ENCODE measurements around the gene ORAI3. TPM values are rescaled to one million over a fixed set of nuclear protein-coding genes. Genes with fewer than 3 reads are reported as not detected.

ORAI3 gene
- total RNA-seq, 1 donor from 2014 or later, result 39.0 TPM

GRCh38 chr16:30953511-30954124, 4.8 kb downstream of the ORAI3 start:
- TF ChIP-seq CTCF (IDR thresholded peaks at IDR 0.05), result peak; percentile 38 to 60 (median 52)
- no peak overlapping the region for H3K4me3 ChIP-seq
- intact Hi-C loops (cut with DNase I), result no loop called here
- no peaks in the 10 kb centered on the region for H3K27me3 ChIP-seq
- peaks cover 11 to 36% of the 10 kb centered on the region in 2 donors for H3K4me1 ChIP-seq
- H3K9me3 ChIP-seq, result no peaks in the 10 kb centered on the region
- H3K27ac ChIP-seq, result peak overlapping the region; percentile 17 to 93
- H3K36me3 ChIP-seq, result no peaks in the 10 kb centered on the region
- peak in 1 of 2 donors; percentile 80 for DNase-seq (ENCODE audit: low spot score in 2 of 2)

GRCh38 chr16:30954993-30955392, 6.1 kb downstream of the ORAI3 start:
- H3K36me3 ChIP-seq, result peaks cover 1 to 9% of the 10 kb centered on the region in 2 donors
- intact Hi-C loops (cut with DNase I), result loop anchor here (5.0 kb wide), 1 partner anchor 42 kb away; no protein-coding TSS in a partner anchor
- H3K4me1 ChIP-seq, result peaks cover 7 to 45% of the 10 kb centered on the region in 2 donors
- no peak for DNase-seq (ENCODE audit: low spot score in 2 of 2)
- no peaks in the 10 kb centered on the region for H3K27me3 ChIP-seq
- TF ChIP-seq CTCF (IDR thresholded peaks at IDR 0.05), result no peak
- no peaks in the 10 kb centered on the region for H3K9me3 ChIP-seq
- no peak overlapping the region for H3K27ac ChIP-seq
- no peak overlapping the region for H3K4me3 ChIP-seq

GRCh38 chr16:30956601-30957455, 8.0 kb downstream of the ORAI3 start:
- Histone ChIP-seq H3K27me3 (no peaks in the 10 kb centered on the region), H3K36me3 (peaks cover 18 to 26% of the 10 kb centered on the region in 2 donors), H3K4me3 (peak overlapping the region; percentile 94 to 95), H3K9me3 (no peaks in the 10 kb centered on the region), H3K27ac (peak overlapping the region; percentile 98 to 99), H3K4me1 (peaks cover 3 to 28% of the 10 kb centered on the region in 2 donors)
- peak in 1 of 3 experiments; percentile 21 for TF ChIP-seq CTCF (IDR thresholded peaks at IDR 0.05)
- intact Hi-C loops (cut with DNase I), result loop anchor here (1.0 to 5.0 kb wide), 4 partner anchors 34 to 116 kb away; partner anchors contain the start of genes BCL7C and FBXL19
- DNase-seq (ENCODE audit: low spot score in 2 of 2), result peak in 1 of 2 donors; percentile 91

GRCh38 chr16:30957456-30958174, 8.7 kb downstream of the ORAI3 start, which contains the start of gene SETD1A:
SETD1A (plus strand) TSS chr16:30957754; CDS start chr16:30958732, 978 bp downstream.
- Histone ChIP-seq H3K27ac (peak within 1 kb of the TSS; percentile 98 to 99), H3K36me3 (peaks cover 26 to 34% of the 10 kb centered on the region in 2 donors), H3K4me3 (peak within 1 kb of the TSS; percentile 94 to 95), H3K27me3 (no peaks in the 10 kb centered on the region), H3K9me3 (no peaks in the 10 kb centered on the region), H3K4me1 (peaks cover 3 to 22% of the 10 kb centered on the region in 2 donors)
- intact Hi-C loops (cut with DNase I), result loop anchor here (1.0 to 5.0 kb wide), 4 partner anchors 34 to 116 kb away; partner anchors contain the start of genes BCL7C and FBXL19
- DNase-seq (ENCODE audit: low spot score in 2 of 2), result peak; percentile 81 to 98
- TF ChIP-seq CTCF (IDR thresholded peaks at IDR 0.05), result peak in 1 of 3 experiments; percentile 11

All from ascending aorta (tissue), 2 donors.